ENCODE data around the gene SEMA5B. TPM values are rescaled to one million over a fixed set of nuclear protein-coding genes. Genes with fewer than 3 reads are reported as not detected.

The SEMA5B gene
- total and polyA plus RNA-seq, 4 donors, result 0.20 to 1.1 (median 0.23) TPM

DNA sequence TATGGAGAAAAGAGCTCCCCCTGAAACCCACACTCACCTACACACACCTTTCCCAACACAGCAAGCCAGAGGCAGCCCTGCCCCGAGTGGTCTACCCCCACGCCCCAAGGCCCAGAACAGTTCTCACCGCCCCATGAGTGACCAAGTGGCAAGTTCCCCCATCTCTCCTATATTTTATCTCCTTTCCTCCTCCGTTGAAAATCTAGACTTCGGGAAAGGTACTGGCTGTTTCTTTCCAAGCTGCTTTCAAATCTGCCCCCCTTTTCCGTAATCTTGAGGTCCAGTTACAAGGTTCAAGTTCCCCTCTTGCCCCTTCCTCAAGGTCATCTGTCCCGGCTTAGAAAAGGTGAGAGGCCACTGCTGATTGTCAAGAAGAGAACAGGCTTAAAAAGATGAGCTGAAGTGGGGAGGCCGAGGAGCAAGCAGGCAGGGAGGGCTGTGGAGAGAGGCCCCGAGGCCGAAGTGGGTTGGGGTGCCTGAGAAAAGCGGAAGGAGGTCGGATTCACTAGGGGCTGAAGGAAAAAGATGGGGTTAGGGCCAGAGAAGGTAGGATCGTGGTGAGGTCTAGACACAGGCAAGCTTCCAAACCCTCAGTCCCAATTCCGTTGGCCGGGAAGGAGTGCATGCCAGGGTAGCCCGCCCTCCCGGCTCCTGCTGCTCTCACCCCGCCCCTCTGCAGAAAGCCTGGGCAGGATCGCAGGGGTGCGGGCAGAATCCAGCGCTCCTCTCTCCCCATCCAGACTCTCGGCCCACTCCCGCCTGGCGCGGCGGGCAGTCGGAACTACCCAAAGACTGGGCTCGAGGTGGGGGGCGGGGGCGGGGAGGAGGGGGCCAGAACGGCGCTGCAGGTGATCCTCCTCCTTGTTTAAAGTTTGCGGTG lies 1.7 kb downstream of the SEMA5B start (continued):
- TF ChIP-seq, protein P1, sequence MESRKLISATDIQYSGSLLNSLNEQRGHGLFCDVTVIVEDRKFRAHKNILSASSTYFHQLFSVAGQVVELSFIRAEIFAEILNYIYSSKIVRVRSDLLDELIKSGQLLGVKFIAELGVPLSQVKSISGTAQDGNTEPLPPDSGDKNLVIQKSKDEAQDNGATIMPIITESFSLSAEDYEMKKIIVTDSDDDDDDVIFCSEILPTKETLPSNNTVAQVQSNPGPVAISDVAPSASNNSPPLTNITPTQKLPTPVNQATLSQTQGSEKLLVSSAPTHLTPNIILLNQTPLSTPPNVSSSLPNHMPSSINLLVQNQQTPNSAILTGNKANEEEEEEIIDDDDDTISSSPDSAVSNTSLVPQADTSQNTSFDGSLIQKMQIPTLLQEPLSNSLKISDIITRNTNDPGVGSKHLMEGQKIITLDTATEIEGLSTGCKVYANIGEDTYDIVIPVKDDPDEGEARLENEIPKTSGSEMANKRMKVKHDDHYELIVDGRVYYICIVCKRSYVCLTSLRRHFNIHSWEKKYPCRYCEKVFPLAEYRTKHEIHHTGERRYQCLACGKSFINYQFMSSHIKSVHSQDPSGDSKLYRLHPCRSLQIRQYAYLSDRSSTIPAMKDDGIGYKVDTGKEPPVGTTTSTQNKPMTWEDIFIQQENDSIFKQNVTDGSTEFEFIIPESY (IDR thresholded peaks at IDR 0.05), result no peak
- TF ChIP-seq, protein P2, sequence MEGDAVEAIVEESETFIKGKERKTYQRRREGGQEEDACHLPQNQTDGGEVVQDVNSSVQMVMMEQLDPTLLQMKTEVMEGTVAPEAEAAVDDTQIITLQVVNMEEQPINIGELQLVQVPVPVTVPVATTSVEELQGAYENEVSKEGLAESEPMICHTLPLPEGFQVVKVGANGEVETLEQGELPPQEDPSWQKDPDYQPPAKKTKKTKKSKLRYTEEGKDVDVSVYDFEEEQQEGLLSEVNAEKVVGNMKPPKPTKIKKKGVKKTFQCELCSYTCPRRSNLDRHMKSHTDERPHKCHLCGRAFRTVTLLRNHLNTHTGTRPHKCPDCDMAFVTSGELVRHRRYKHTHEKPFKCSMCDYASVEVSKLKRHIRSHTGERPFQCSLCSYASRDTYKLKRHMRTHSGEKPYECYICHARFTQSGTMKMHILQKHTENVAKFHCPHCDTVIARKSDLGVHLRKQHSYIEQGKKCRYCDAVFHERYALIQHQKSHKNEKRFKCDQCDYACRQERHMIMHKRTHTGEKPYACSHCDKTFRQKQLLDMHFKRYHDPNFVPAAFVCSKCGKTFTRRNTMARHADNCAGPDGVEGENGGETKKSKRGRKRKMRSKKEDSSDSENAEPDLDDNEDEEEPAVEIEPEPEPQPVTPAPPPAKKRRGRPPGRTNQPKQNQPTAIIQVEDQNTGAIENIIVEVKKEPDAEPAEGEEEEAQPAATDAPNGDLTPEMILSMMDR (IDR thresholded peaks at IDR 0.05; ENCODE audit: low read depth, low read length, missing input control), result no peak

DNA sequence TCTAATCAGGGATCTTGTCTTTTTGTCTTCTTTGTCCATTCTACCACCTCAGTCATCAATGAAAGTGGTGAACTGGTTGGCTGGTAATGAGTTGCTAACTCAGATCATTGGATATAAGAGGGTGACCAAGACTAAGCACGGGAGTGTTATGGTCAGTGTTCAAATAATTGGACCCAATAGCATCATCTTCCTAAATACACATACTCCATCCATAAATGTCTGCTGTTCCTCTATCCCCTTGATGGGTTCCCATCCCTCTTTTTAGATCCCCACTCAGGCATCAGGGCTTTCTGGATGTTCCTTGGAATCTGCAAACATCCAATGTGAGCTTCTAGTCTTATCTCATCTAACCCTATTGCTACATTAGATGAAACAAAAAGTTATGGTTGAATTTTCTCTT lies 3.5 kb downstream of the SEMA5B start:
- Histone ChIP-seq H3K36me3 (ENCODE audit: control insufficient read depth in 4 of 4, insufficient read depth in 3 of 4, low read depth in 1 of 4, low read length in 3 of 4) (no peaks in the 10 kb centered on the region), H3K9me3 (ENCODE audit: control insufficient read depth in 4 of 4, low read length in 3 of 4) (no peaks in the 10 kb centered on the region), H3K9ac (ENCODE audit: low read depth in 1 of 2, low read length in 2 of 2) (no peak overlapping the region), H3K4me1 (ENCODE audit: control insufficient read depth in 4 of 4, insufficient read depth in 4 of 4, low read length in 3 of 4) (peaks cover 14 to 25% (median 17%) of the 10 kb centered on the region in 4 donors), H3K4me3 (ENCODE audit: low read depth in 1 of 3, low read length in 3 of 3) (no peak overlapping the region), H3K27ac (ENCODE audit: low read depth in 1 of 2, low read length in 2 of 2) (no peak overlapping the region), H3K27me3 (ENCODE audit: control insufficient read depth in 4 of 4, insufficient read depth in 4 of 4, low read length in 3 of 4) (no peaks in the 10 kb centered on the region)
- TF ChIP-seq, protein P3, sequence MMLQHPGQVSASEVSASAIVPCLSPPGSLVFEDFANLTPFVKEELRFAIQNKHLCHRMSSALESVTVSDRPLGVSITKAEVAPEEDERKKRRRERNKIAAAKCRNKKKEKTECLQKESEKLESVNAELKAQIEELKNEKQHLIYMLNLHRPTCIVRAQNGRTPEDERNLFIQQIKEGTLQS (IDR thresholded peaks at IDR 0.05), result no peak
- TF ChIP-seq FOXA2 (IDR thresholded peaks at IDR 0.05) (no peak), YY1 (IDR thresholded peaks at IDR 0.05) (no peak), FOXA1 (IDR thresholded peaks at IDR 0.05) (no peak), RXRA (IDR thresholded peaks at IDR 0.05) (no peak), GABPA (IDR thresholded peaks at IDR 0.05 in 1 of 2, conservative IDR thresholded peaks at IDR 0.05 in 1 of 2) (no peak), JUND (IDR thresholded peaks at IDR 0.05) (no peak), SP1 (IDR thresholded peaks at IDR 0.05) (no peak)
- TF ChIP-seq, protein P4, sequence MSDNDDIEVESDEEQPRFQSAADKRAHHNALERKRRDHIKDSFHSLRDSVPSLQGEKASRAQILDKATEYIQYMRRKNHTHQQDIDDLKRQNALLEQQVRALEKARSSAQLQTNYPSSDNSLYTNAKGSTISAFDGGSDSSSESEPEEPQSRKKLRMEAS (IDR thresholded peaks at IDR 0.05), result no peak
- DNase-seq (ENCODE audit: low spot score), result no peak
- 89% methylated on average over 1 of the region's 1 CpG for WGBS

DNA sequence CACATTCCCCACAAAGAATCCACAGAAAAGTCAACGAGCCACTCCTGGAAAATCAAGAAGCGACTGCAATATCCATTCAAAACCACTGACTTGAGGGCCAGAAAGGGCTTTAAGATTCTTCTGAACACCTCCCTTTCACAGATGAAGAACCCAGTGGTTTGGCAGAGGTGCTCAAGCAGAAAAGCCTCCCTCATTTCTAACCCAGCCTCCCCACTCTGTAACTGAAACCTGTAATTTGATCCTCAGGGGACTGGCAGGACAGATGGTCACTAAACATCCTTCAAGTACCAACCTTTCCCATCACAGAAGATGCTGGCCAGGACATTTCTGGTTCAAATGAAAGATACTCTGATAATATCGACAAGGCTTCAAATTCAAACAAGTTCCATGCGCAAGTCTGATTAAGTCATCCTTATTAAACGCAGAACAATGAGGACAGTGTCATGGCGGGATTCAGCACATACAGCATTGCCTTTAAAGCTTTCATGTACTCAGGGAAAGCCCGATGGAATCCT lies 5.5 kb downstream of the SEMA5B start:
- no peaks in the 10 kb centered on the region for H3K36me3 ChIP-seq (ENCODE audit: control insufficient read depth in 4 of 4, insufficient read depth in 3 of 4, low read depth in 1 of 4, low read length in 3 of 4)
- WGBS, result 85% methylated on average over 7 of the region's 7 CpGs
- DNase-seq (ENCODE audit: low spot score), result no peak
- no peaks in the 10 kb centered on the region for H3K9me3 ChIP-seq (ENCODE audit: control insufficient read depth in 4 of 4, low read length in 3 of 4)
- H3K9ac ChIP-seq (ENCODE audit: low read depth in 1 of 2, low read length in 2 of 2), result no peak overlapping the region
- no peaks in the 10 kb centered on the region for H3K27me3 ChIP-seq (ENCODE audit: control insufficient read depth in 4 of 4, insufficient read depth in 4 of 4, low read length in 3 of 4)
- H3K4me3 ChIP-seq (ENCODE audit: low read depth in 1 of 3, low read length in 3 of 3), result no peak overlapping the region
- no peak for TF ChIP-seq SP1 (IDR thresholded peaks at IDR 0.05)
- TF ChIP-seq, protein P3 (IDR thresholded peaks at IDR 0.05), result no peak
- TF ChIP-seq, protein P5, sequence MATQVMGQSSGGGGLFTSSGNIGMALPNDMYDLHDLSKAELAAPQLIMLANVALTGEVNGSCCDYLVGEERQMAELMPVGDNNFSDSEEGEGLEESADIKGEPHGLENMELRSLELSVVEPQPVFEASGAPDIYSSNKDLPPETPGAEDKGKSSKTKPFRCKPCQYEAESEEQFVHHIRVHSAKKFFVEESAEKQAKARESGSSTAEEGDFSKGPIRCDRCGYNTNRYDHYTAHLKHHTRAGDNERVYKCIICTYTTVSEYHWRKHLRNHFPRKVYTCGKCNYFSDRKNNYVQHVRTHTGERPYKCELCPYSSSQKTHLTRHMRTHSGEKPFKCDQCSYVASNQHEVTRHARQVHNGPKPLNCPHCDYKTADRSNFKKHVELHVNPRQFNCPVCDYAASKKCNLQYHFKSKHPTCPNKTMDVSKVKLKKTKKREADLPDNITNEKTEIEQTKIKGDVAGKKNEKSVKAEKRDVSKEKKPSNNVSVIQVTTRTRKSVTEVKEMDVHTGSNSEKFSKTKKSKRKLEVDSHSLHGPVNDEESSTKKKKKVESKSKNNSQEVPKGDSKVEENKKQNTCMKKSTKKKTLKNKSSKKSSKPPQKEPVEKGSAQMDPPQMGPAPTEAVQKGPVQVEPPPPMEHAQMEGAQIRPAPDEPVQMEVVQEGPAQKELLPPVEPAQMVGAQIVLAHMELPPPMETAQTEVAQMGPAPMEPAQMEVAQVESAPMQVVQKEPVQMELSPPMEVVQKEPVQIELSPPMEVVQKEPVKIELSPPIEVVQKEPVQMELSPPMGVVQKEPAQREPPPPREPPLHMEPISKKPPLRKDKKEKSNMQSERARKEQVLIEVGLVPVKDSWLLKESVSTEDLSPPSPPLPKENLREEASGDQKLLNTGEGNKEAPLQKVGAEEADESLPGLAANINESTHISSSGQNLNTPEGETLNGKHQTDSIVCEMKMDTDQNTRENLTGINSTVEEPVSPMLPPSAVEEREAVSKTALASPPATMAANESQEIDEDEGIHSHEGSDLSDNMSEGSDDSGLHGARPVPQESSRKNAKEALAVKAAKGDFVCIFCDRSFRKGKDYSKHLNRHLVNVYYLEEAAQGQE (IDR thresholded peaks at IDR 0.05), result no peak
- peaks cover 5 to 7% (median 6%) of the 10 kb centered on the region in 4 donors for H3K4me1 ChIP-seq (ENCODE audit: control insufficient read depth in 4 of 4, insufficient read depth in 4 of 4, low read length in 3 of 4)
- H3K27ac ChIP-seq (ENCODE audit: low read depth in 1 of 2, low read length in 2 of 2), result no peak overlapping the region

All from liver (tissue), 9 donors.